Measurements from ENCODE around the gene MAST4. TPM values are rescaled to one million over a fixed set of nuclear protein-coding genes. Genes with fewer than 3 reads are reported as not detected.

Gene MAST4
- total RNA-seq, 2 donors from 2014 or later = 30.5 to 47.8 TPM

GRCh38 chr5:66889056-66889455 is 292.9 kb downstream of the MAST4 start:
- no peak for ATAC-seq (ENCODE audit: insufficient number of reproducible peaks, low FRiP score, low read depth)
- Histone ChIP-seq H3K36me3 (no peaks in the 10 kb centered on the region), H3K27ac (no peak overlapping the region)

GRCh38 chr5:66889524-66889923 is 293.3 kb downstream of the MAST4 start:
- DNase-seq (ENCODE audit: low spot score) (no peak), ATAC-seq (ENCODE audit: insufficient number of reproducible peaks, low FRiP score, low read depth) (no peak)
- H3K36me3 ChIP-seq = no peaks in the 10 kb centered on the region
- H3K4me3 ChIP-seq = no peak overlapping the region
- H3K9me3 ChIP-seq = no peaks in the 10 kb centered on the region
- no peaks in the 10 kb centered on the region for H3K27me3 ChIP-seq (replicated peaks; ENCODE audit: insufficient read depth)
- H3K27ac ChIP-seq = no peak overlapping the region
- peaks cover 0 to 5% of the 10 kb centered on the region in 2 donors for H3K4me1 ChIP-seq (ENCODE audit: control insufficient read depth in 1 of 2, low read depth in 2 of 2)
- TF ChIP-seq CTCF (IDR thresholded peaks at IDR 0.05) = no peak

More at GRCh38 chr5:66889056-66889455, 292.9 kb downstream of the MAST4 start:
- DNase-seq (ENCODE audit: low spot score) = no peak
- no peak overlapping the region for H3K4me3 ChIP-seq
- TF ChIP-seq CTCF (IDR thresholded peaks at IDR 0.05) = no peak
- peaks cover 0 to 5% of the 10 kb centered on the region in 2 donors for H3K4me1 ChIP-seq (ENCODE audit: control insufficient read depth in 1 of 2, low read depth in 2 of 2)
- H3K9me3 ChIP-seq = no peaks in the 10 kb centered on the region
- no peaks in the 10 kb centered on the region for H3K27me3 ChIP-seq (replicated peaks; ENCODE audit: insufficient read depth)

- H3K27ac ChIP-seq = no peak overlapping the region
- no peaks in the 10 kb centered on the region for H3K36me3 ChIP-seq
- no peaks in the 10 kb centered on the region for H3K27me3 ChIP-seq (replicated peaks; ENCODE audit: insufficient read depth)
- TF ChIP-seq CTCF (IDR thresholded peaks at IDR 0.05) = no peak
- no peak for ATAC-seq (ENCODE audit: insufficient number of reproducible peaks, low FRiP score, low read depth)
- no peaks in the 10 kb centered on the region for H3K9me3 ChIP-seq
- H3K4me1 ChIP-seq (ENCODE audit: control insufficient read depth in 1 of 2, low read depth in 2 of 2) = peaks cover 0 to 5% of the 10 kb centered on the region in 2 donors
- H3K4me3 ChIP-seq = no peak overlapping the region
- DNase-seq (ENCODE audit: low spot score) = no peak
Observed at GRCh38 chr5:66891184-66891925, 295.2 kb downstream of the MAST4 start.

- Histone ChIP-seq H3K4me3 (no peak overlapping the region), H3K36me3 (no peaks in the 10 kb centered on the region), H3K27me3 (replicated peaks; ENCODE audit: insufficient read depth) (no peaks in the 10 kb centered on the region), H3K27ac (no peak overlapping the region), H3K4me1 (ENCODE audit: control insufficient read depth in 1 of 2, low read depth in 2 of 2) (no peaks in the 10 kb centered on the region), H3K9me3 (no peaks in the 10 kb centered on the region)
- no peak for TF ChIP-seq CTCF (IDR thresholded peaks at IDR 0.05)
- ATAC-seq (ENCODE audit: insufficient number of reproducible peaks, low FRiP score, low read depth) = no peak
- DNase-seq (ENCODE audit: low spot score) = no peak
Observed at GRCh38 chr5:66892716-66893115, 296.5 kb downstream of the MAST4 start.

- ATAC-seq (ENCODE audit: insufficient number of reproducible peaks, low FRiP score, low read depth) = no peak
- Histone ChIP-seq H3K9me3 (no peaks in the 10 kb centered on the region), H3K27me3 (replicated peaks; ENCODE audit: insufficient read depth) (no peaks in the 10 kb centered on the region)
Observed at GRCh38 chr5:66894480-66895240, 298.5 kb downstream of the MAST4 start.

More at GRCh38 chr5:66894480-66895240, 298.5 kb downstream of the MAST4 start:
- Histone ChIP-seq H3K36me3 (no peaks in the 10 kb centered on the region), H3K4me1 (ENCODE audit: control insufficient read depth in 1 of 2, low read depth in 2 of 2) (no peaks in the 10 kb centered on the region), H3K27ac (no peak overlapping the region), H3K4me3 (no peak overlapping the region)
- no peak for TF ChIP-seq CTCF (IDR thresholded peaks at IDR 0.05)
- no peak for DNase-seq (ENCODE audit: low spot score)

All from thoracic aorta (tissue), 2 donors.